Fibroblast of lung (primary cell): ENCODE data around the gene LY6G6C.

ENCODE experiments used
- CTCF ChIP-seq, 2 donors: IDR thresholded peaks in 1 of 2; conservative IDR thresholded peaks in 1 of 2; 1 replicate in 1 of 2; 2 replicates in 1 of 2; pipeline ENCODE4 v1.5.1; 2011 to 2012; ENCODE audit warnings: low read length in 2 of 2, control low read depth in 1 of 2, inconsistent platforms in 1 of 2, low read depth in 1 of 2, mild to moderate bottlenecking in 1 of 2
- EZH2 ChIP-seq: IDR thresholded peaks from 2 replicates; pipeline ENCODE4 v1.5.1; 2012; ENCODE audit warnings: low read length, control low read depth, mild to moderate bottlenecking; ENCODE audit errors: missing control alignments

- TF ChIP-seq CTCF (conservative IDR thresholded peaks at IDR 0.05 in 1 of 2, IDR thresholded peaks at IDR 0.05 in 1 of 2; ENCODE audit: low read depth in 1 of 2, low read length in 2 of 2) (no peak), EZH2 (no peak)
Observed at GRCh38 chr6:31761343-31761742, 39.8 kb upstream of the LY6G6C start.
